ENCODE measurements around the gene KRTAP5-8.

- TF ChIP-seq CTCF (IDR thresholded peaks at IDR 0.05), result no peak
- no peak for TF ChIP-seq POLR2A (IDR thresholded peaks at IDR 0.05)
Measured at GRCh38 chr11:71544525-71545214, 6.8 kb downstream of the KRTAP5-8 start.
